Parathyroid adenoma (tissue), 2 donors: Measurements from ENCODE around the gene KRTAP6-3.

Experiments used
- H2AFZ ChIP-seq: fragments of 300-600 bp; sonication (generic); one replicate; pipeline ENCODE4 v1.7.0; 2017; ENCODE audit warnings: antibody characterized with exemption, mild to moderate bottlenecking
- H3K27ac ChIP-seq: fragments of 300-600 bp; sonication (generic); one replicate; pipeline ENCODE4 v1.7.0; 2017
- H3K27me3 ChIP-seq: fragments of 300-600 bp; sonication (generic); one replicate; pipeline ENCODE4 v1.7.0; 2017; ENCODE audit warnings: low read length; ENCODE audit not compliant: control insufficient read depth, insufficient read depth
- H3K36me3 ChIP-seq: fragments of 300-600 bp; sonication (generic); one replicate; pipeline ENCODE4 v1.7.0; 2017; ENCODE audit warnings: low read length; ENCODE audit not compliant: control insufficient read depth, insufficient read depth
- H3K4me1 ChIP-seq: fragments of 300-600 bp; sonication (generic); one replicate; pipeline ENCODE4 v1.7.0; 2017; ENCODE audit warnings: control low read depth
- H3K4me2 ChIP-seq: fragments of 300-600 bp; sonication (generic); one replicate; pipeline ENCODE4 v1.7.0; 2017; ENCODE audit warnings: low read length
- H3K4me3 ChIP-seq: fragments of 300-600 bp; sonication (generic); one replicate; pipeline ENCODE4 v1.7.0; 2017; ENCODE audit warnings: low read depth, low read length
- H3K79me2 ChIP-seq: fragments of 300-600 bp; sonication (generic); one replicate; pipeline ENCODE4 v1.7.0; 2017; ENCODE audit warnings: control low read depth
- H3K9ac ChIP-seq: fragments of 300-600 bp; sonication (generic); one replicate; pipeline ENCODE4 v1.7.0; 2017; ENCODE audit warnings: mild to moderate bottlenecking
- H3K9me3 ChIP-seq: fragments of 300-600 bp; sonication (generic); one replicate; pipeline ENCODE4 v1.7.0; 2017; ENCODE audit warnings: low read length; ENCODE audit not compliant: control insufficient read depth
- TF ChIP-seq, protein P1 (sequence below): fragments of 300-600 bp; sonication (generic); IDR thresholded peaks from one replicate; pipeline ENCODE4 v1.7.0; 2017; ENCODE audit warnings: antibody characterized with exemption, mild to moderate bottlenecking
- donor health status: primary hyperparathyroidism.

Gene KRTAP6-3, protein sequence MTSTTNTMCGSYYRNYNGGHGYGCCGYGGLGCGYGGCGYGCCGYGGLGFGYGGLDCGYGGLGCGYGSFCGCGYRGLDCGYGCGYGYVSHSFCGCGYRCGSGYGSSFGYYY

DNA sequence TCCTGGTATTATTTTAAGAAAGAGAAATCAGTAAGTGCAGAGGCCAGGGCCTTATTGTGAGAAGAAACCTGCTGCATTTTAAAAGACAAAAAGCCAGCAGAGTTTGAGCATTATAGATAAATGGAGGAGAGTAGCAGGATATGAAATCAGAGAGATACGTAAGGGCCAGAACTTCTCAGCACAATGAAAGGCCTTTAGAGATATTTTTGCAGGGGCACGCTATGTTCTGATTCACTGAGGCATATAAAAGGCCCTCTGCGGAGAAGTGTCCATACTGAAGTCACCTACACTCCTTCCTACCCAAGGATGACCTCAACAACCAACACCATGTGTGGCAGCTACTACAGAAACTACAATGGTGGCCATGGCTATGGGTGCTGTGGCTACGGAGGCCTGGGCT is at the start of gene KRTAP6-3:
TSS of gene KRTAP6-3 (plus strand) at position 301 of the 400 bp plus-strand sequence. CDS start at position 307, 6 bp downstream.
- no peak within 1 kb of the TSS for H3K4me2 ChIP-seq
- TF ChIP-seq, protein P1, sequence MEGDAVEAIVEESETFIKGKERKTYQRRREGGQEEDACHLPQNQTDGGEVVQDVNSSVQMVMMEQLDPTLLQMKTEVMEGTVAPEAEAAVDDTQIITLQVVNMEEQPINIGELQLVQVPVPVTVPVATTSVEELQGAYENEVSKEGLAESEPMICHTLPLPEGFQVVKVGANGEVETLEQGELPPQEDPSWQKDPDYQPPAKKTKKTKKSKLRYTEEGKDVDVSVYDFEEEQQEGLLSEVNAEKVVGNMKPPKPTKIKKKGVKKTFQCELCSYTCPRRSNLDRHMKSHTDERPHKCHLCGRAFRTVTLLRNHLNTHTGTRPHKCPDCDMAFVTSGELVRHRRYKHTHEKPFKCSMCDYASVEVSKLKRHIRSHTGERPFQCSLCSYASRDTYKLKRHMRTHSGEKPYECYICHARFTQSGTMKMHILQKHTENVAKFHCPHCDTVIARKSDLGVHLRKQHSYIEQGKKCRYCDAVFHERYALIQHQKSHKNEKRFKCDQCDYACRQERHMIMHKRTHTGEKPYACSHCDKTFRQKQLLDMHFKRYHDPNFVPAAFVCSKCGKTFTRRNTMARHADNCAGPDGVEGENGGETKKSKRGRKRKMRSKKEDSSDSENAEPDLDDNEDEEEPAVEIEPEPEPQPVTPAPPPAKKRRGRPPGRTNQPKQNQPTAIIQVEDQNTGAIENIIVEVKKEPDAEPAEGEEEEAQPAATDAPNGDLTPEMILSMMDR: no peak
- no peaks in the 10 kb centered on the region for H3K9me3 ChIP-seq
- no peaks in the 10 kb centered on the region for H3K4me1 ChIP-seq
- no peak within 1 kb of the TSS for H2AFZ ChIP-seq
- H3K27me3 ChIP-seq: no peaks in the 10 kb centered on the region
- no peaks in the 10 kb centered on the region for H3K79me2 ChIP-seq
- no peak within 1 kb of the TSS for H3K27ac ChIP-seq
- H3K9ac ChIP-seq: no peak within 1 kb of the TSS
- H3K36me3 ChIP-seq: no peaks in the 10 kb centered on the region
- H3K4me3 ChIP-seq: no peak within 1 kb of the TSS

DNA sequence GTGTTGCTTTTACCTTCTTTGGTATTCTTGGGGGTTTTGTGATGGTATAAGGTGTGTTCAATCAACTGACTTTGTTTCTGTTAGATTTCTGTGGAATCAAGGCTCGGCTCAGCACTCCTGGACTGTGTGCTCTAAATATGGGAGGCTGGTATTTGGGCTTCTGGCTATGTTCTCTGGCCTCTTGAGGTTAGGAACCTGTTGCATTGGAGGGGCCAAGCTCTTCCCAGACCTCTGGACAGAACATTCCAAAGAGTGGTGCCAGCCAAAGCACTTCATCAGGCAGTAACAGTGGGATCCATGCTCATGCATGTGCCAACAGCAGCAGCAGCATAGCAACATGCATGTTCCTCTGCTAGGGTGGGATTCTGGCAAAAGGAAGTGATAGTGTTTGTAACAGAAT is 39.5 kb upstream of the KRTAP6-3 start:
- H3K27ac ChIP-seq: no peak overlapping the region
- H3K9me3 ChIP-seq: no peaks in the 10 kb centered on the region
- no peak overlapping the region for H3K4me3 ChIP-seq
- no peak overlapping the region for H2AFZ ChIP-seq
- no peaks in the 10 kb centered on the region for H3K36me3 ChIP-seq
- H3K9ac ChIP-seq: no peak overlapping the region
- H3K79me2 ChIP-seq: no peaks in the 10 kb centered on the region
- TF ChIP-seq, protein P1: no peak
- H3K4me2 ChIP-seq: no peak overlapping the region
- H3K27me3 ChIP-seq: no peaks in the 10 kb centered on the region
- no peaks in the 10 kb centered on the region for H3K4me1 ChIP-seq

- TF ChIP-seq, protein P1: no peak
- Histone ChIP-seq H3K4me1 (no peaks in the 10 kb centered on the region), H3K9ac (no peak overlapping the region), H3K4me2 (no peak overlapping the region), H3K79me2 (no peaks in the 10 kb centered on the region), H3K27ac (no peak overlapping the region), H3K36me3 (no peaks in the 10 kb centered on the region), H2AFZ (no peak overlapping the region), H3K9me3 (no peaks in the 10 kb centered on the region), H3K27me3 (no peaks in the 10 kb centered on the region), H3K4me3 (no peak overlapping the region)
Measured at GRCh38 chr21:30555095-30555494, 37.1 kb upstream of the KRTAP6-3 start.

GRCh38 chr21:30561264-30561895 is 30.9 kb upstream of the KRTAP6-3 start, which contains the start of gene KRTAP19-7:
Gene KRTAP19-7, minus strand, starts transcription at chr21:30561314. Its CDS starts 25 bp downstream, at chr21:30561289.
- H3K4me3 ChIP-seq: no peak within 1 kb of the TSS
- H3K27ac ChIP-seq: no peak within 1 kb of the TSS
- no peaks in the 10 kb centered on the region for H3K4me1 ChIP-seq
- no peaks in the 10 kb centered on the region for H3K27me3 ChIP-seq
- H3K9me3 ChIP-seq: no peaks in the 10 kb centered on the region
- TF ChIP-seq, protein P1: no peak
- no peaks in the 10 kb centered on the region for H3K36me3 ChIP-seq
- no peak within 1 kb of the TSS for H2AFZ ChIP-seq
- no peak within 1 kb of the TSS for H3K9ac ChIP-seq
- H3K79me2 ChIP-seq: no peaks in the 10 kb centered on the region
- no peak within 1 kb of the TSS for H3K4me2 ChIP-seq

DNA sequence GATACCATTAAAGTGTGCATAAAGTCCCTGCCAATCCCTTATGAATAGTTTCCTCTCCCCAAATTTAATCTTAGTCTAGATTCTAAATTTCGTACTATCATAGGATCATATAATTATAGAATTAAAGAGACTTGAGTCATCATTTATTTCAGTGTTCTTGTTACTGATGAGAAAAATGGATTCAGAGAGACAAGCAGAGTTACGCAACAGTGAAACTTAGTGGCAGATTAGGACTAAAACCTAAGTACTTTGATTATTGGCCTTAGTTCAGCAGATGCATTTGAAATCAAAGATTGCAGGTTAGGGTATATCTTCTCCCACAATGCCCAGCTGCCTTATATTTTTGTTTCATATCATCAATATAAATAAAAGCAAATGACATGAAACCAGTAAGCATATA is 30.3 kb upstream of the KRTAP6-3 start:
- Histone ChIP-seq H3K79me2 (no peaks in the 10 kb centered on the region), H2AFZ (no peak overlapping the region), H3K9ac (no peak overlapping the region), H3K27me3 (no peaks in the 10 kb centered on the region), H3K4me2 (no peak overlapping the region), H3K36me3 (no peaks in the 10 kb centered on the region), H3K4me3 (no peak overlapping the region), H3K27ac (no peak overlapping the region), H3K4me1 (no peaks in the 10 kb centered on the region), H3K9me3 (no peaks in the 10 kb centered on the region)
- TF ChIP-seq, protein P1: no peak
